Brain microvascular endothelial cell (primary cell): Measurements from ENCODE around the gene LMAN2.

Experiments used
- DNase-seq: peaks from one replicate; pipeline ENCODE4 v3.0.0-alpha.2; 2020
- H3K27ac ChIP-seq: fragments of 250-450 bp; sonication (Bioruptor Pico); 2 replicates; pipeline ENCODE4 v1.5.1; 2020; ENCODE audit warnings: mild to moderate bottlenecking, moderate library complexity
- H3K27me3 ChIP-seq: fragments of 250-450 bp; sonication (Bioruptor Pico); replicated peaks from 2 replicates; pipeline ENCODE4 v1.5.1; 2020; ENCODE audit warnings: mild to moderate bottlenecking
- H3K36me3 ChIP-seq: fragments of 250-450 bp; sonication (Bioruptor Pico); replicated peaks from 2 replicates; pipeline ENCODE4 v1.5.1; 2020; ENCODE audit warnings: mild to moderate bottlenecking
- H3K4me3 ChIP-seq: 2 replicates; pipeline ENCODE4 v1.5.1; 2011; ENCODE audit warnings: low read depth, mild to moderate bottlenecking, control low read depth, low read length, moderate library complexity
- CTCF ChIP-seq: IDR thresholded peaks from 2 replicates; pipeline ENCODE4 v1.5.1; 2011; ENCODE audit warnings: low read depth, mild to moderate bottlenecking, moderate library complexity, low read length, control low read depth, inconsistent platforms; ENCODE audit errors: missing control alignments
- in situ Hi-C: cut with HindIII; loops from 2 replicates; pipeline ENCODE4 v1.10.0; 2017; ENCODE audit warnings: low sequenced_read_pairs, low pct_ligation_motif_present

The LMAN2 gene

GRCh38 chr5:177374211-177374610, 22.7 kb upstream of the LMAN2 start:
- no peak for TF ChIP-seq CTCF
- in situ Hi-C loops: no loop called here
- Histone ChIP-seq H3K36me3 (no peaks in the 10 kb centered on the region), H3K4me3 (no peak overlapping the region), H3K27me3 (no peaks in the 10 kb centered on the region), H3K27ac (no peak overlapping the region)
- DNase-seq: no peak

GRCh38 chr5:177373806-177374205, 22.3 kb upstream of the LMAN2 start:
- no peak for DNase-seq
- Histone ChIP-seq H3K36me3 (no peaks in the 10 kb centered on the region), H3K27ac (no peak overlapping the region), H3K4me3 (no peak overlapping the region), H3K27me3 (no peaks in the 10 kb centered on the region)
- no peak for TF ChIP-seq CTCF
- in situ Hi-C loops: no loop called here

- in situ Hi-C loops: no loop called here
- TF ChIP-seq CTCF: no peak
- Histone ChIP-seq H3K27ac (no peak overlapping the region), H3K27me3 (no peaks in the 10 kb centered on the region), H3K4me3 (no peak overlapping the region), H3K36me3 (no peaks in the 10 kb centered on the region)
- no peak for DNase-seq
Measured at GRCh38 chr5:177372910-177373309, 21.4 kb upstream of the LMAN2 start.

- in situ Hi-C loops: no loop called here
- no peak for DNase-seq
- H3K4me3 ChIP-seq: no peak overlapping the region
- no peaks in the 10 kb centered on the region for H3K36me3 ChIP-seq
- no peak for TF ChIP-seq CTCF
- no peaks in the 10 kb centered on the region for H3K27me3 ChIP-seq
- H3K27ac ChIP-seq: no peak overlapping the region
Measured at GRCh38 chr5:177372034-177372896, 20.8 kb upstream of the LMAN2 start.

GRCh38 chr5:177371120-177372033, 19.9 kb upstream of the LMAN2 start:
- H3K27ac ChIP-seq: no peak overlapping the region

More at GRCh38 chr5:177371120-177372033, 19.9 kb upstream of the LMAN2 start:
- Histone ChIP-seq H3K4me3 (peak overlapping the region; percentile 49), H3K27me3 (no peaks in the 10 kb centered on the region), H3K36me3 (no peaks in the 10 kb centered on the region)
- DNase-seq: no peak
- in situ Hi-C loops: no loop called here
- no peak for TF ChIP-seq CTCF
